Measurements from ENCODE around the gene SRGAP1.

DNA sequence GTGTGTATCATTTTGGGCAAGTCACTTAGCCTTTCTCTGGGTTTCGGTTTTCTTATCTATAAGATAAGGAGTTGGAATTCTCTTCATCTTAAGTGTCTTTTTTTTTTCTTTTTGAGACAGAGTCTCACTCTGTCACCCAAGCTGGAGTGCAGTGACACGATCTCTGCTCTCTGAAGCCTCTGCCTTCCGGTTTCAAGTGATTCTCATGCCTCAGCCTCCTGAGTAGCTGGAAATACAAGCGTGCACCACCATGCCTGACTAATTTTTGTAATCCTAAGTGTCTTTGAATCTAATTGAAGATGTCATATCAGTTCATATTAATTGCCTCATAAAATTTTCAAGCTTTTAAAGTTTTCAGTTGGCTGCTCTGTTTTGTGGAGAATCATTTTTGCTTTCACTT is 4.0 kb downstream of the SRGAP1 start:
- no peak for TF ChIP-seq CTCF (IDR thresholded peaks at IDR 0.05; ENCODE audit: poor library complexity)
- no peak for TF ChIP-seq EZH2 (IDR thresholded peaks at IDR 0.05; ENCODE audit: borderline replicate concordance)
